OCI-LY7 (cell line): Measurements from ENCODE around the gene LSS. TPM values are rescaled to one million over a fixed set of nuclear protein-coding genes. Genes with fewer than 3 reads are reported as not detected.

Experiments
- BruUV-seq: library from RNA; stranded (reverse); fragments of 400-500 nt; replicated peaks from 2 replicates; lab custom pipeline; 2021; lab: Mats Ljungman, UMichigan
- CTCF ChIA-PET: fragments of 300-600 bp; sonication (Branson Sonifier 250); formaldehyde crosslinking; loops from one replicate; lab custom pipeline; 2022; ENCODE audit warnings: antibody characterized with exemption; ENCODE audit not compliant: unreplicated experiment; lab: Charles Lee
- POLR2A ChIA-PET: fragments of 300-600 bp; sonication (Branson Sonifier 250); formaldehyde crosslinking; loops from one replicate; lab custom pipeline; 2022; ENCODE audit warnings: antibody characterized with exemption; lab: Charles Lee
- DNase-seq: peaks from one replicate; pipeline ENCODE4 v3.0.0-alpha.2; 2015; ENCODE audit warnings: low spot score
- H2AFZ ChIP-seq: fragments of 200-600 bp; sonication (generic), shearing (Covaris generic); 2 replicates; pipeline ENCODE4 v1.6.1; 2014; ENCODE audit warnings: mild to moderate bottlenecking, antibody characterized with exemption, low read length, moderate library complexity
- H3K27ac ChIP-seq: fragments of 200-600 bp; sonication (generic); 2 replicates; pipeline ENCODE4 v1.5.1; 2014; ENCODE audit warnings: mixed run types, low read depth, mild to moderate bottlenecking, moderate library complexity, low read length, inconsistent platforms; ENCODE audit not compliant: poor library complexity, severe bottlenecking
- H3K36me3 ChIP-seq: fragments of 200-600 bp; sonication (generic); 2 replicates; pipeline ENCODE4 v1.6.1; 2014; ENCODE audit warnings: mild to moderate bottlenecking, antibody characterized with exemption, low read length, moderate library complexity, mixed read lengths; ENCODE audit not compliant: insufficient read depth
- H3K4me1 ChIP-seq: fragments of 200-600 bp; sonication (generic); 2 replicates; pipeline ENCODE4 v1.5.1; 2014; ENCODE audit warnings: mild to moderate bottlenecking, low read length; ENCODE audit not compliant: insufficient read depth, poor library complexity, severe bottlenecking
- H3K4me2 ChIP-seq: fragments of 200-600 bp; sonication (generic); 2 replicates; pipeline ENCODE4 v1.6.1; 2014; ENCODE audit warnings: mild to moderate bottlenecking, low read length
- H3K4me3 ChIP-seq: fragments of 200-600 bp; sonication (generic); 2 replicates; pipeline ENCODE4 v1.5.1; 2014; ENCODE audit warnings: mild to moderate bottlenecking, low read depth, low read length; ENCODE audit not compliant: poor library complexity, severe bottlenecking
- H3K79me2 ChIP-seq: fragments of 200-600 bp; sonication (generic); 2 replicates; pipeline ENCODE4 v1.6.1; 2016; ENCODE audit warnings: low read depth, mild to moderate bottlenecking, low read length, moderate library complexity, mixed read lengths; ENCODE audit not compliant: insufficient read depth
- H3K9me2 ChIP-seq: fragments of 200-600 bp; sonication (generic); 2 replicates; pipeline ENCODE4 v1.6.1; 2016; ENCODE audit warnings: mild to moderate bottlenecking, low read length, mixed read lengths; ENCODE audit not compliant: insufficient read depth
- H3K9me3 ChIP-seq: fragments of 200-600 bp; sonication (generic); 2 replicates; pipeline ENCODE4 v1.6.1; 2014; ENCODE audit warnings: mild to moderate bottlenecking, mixed run types, low read length, mixed read lengths
- H4K20me1 ChIP-seq: fragments of 200-600 bp; sonication (generic); 2 replicates; pipeline ENCODE4 v1.6.1; 2014; ENCODE audit warnings: mild to moderate bottlenecking, antibody characterized with exemption, low read length, moderate library complexity, mixed read lengths; ENCODE audit not compliant: insufficient read depth
- EZH2phosphoT487 ChIP-seq: fragments of 200-600 bp; sonication (generic); IDR thresholded peaks from 2 replicates; pipeline ENCODE4 v1.6.1; 2018; ENCODE audit warnings: low read depth, borderline replicate concordance, mild to moderate bottlenecking, mixed run types, antibody characterized with exemption, low read length, moderate library complexity, mixed read lengths
- intact Hi-C: fragments of 100-400 bp; cut with micrococcal nuclease; formaldehyde crosslinking; loops from one replicate; pipeline ENCODE4 v1.10.0; 2022; ENCODE audit not compliant: unreplicated experiment
- total RNA-seq, 2 experiments: library from RNA; depleted of rRNA in 1 of 2; stranded (reverse); fragments of >200 nt in 1 of 2; shearing (Covaris generic) in 1 of 2; gene quantifications; 2 replicates each; pipeline ENCODE4 v1.2.3, GENCODE V29; 2014 to 2022
- TF ChIP-seq, protein P1 (sequence below): fragments of 200-600 bp; sonication (generic); conservative IDR thresholded peaks from 2 replicates; pipeline ENCODE4 v1.5.1; 2014; ENCODE audit warnings: mild to moderate bottlenecking, antibody characterized with exemption, low read length, moderate library complexity, mixed read lengths

The LSS gene
- total RNA-seq, 2 experiments from 2014 or later: 45.4 to 137 TPM

DNA sequence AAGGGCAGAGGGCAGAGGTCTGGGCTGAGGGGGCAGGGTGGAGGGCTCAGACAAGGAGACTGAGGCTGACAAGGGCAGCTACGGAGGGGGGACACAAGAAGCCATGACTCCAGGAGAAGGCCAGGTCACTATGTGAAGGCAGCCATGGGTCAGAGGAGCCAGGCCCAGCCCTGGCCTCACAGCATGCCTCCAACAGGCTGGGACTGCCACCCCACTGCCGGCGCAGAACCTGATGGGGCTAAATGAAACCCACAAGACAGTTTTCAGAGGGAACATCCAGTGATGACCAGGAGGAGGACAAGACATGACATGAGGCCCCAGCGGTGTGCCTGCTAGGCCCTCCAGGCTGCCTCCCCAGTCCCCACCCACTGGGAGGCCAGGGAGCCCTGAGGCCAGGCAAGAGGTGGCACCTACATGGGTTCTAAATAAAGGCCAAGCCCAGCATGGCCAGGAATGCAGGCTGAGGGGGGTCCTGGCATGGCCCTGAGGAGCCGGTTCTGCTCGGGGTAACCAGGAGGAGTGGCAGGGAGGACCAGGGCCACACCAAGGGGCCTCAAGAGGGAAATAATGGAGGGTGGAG, 27.3 kb upstream of the LSS start:
- Histone ChIP-seq H4K20me1 (no peaks in the 10 kb centered on the region), H3K4me3 (no peak overlapping the region), H3K79me2 (no peaks in the 10 kb centered on the region), H3K4me1 (peaks cover 27% of the 10 kb centered on the region), H3K27ac (no peak overlapping the region), H3K36me3 (peaks cover 87% of the 10 kb centered on the region), H3K4me2 (no peak overlapping the region), H3K9me2 (no peaks in the 10 kb centered on the region), H3K9me3 (no peaks in the 10 kb centered on the region), H2AFZ (no peak overlapping the region)
- intact Hi-C loops: no loop called here
- DNase-seq: no peak
- TF ChIP-seq EZH2phosphoT487: no peak
- TF ChIP-seq, protein P1, sequence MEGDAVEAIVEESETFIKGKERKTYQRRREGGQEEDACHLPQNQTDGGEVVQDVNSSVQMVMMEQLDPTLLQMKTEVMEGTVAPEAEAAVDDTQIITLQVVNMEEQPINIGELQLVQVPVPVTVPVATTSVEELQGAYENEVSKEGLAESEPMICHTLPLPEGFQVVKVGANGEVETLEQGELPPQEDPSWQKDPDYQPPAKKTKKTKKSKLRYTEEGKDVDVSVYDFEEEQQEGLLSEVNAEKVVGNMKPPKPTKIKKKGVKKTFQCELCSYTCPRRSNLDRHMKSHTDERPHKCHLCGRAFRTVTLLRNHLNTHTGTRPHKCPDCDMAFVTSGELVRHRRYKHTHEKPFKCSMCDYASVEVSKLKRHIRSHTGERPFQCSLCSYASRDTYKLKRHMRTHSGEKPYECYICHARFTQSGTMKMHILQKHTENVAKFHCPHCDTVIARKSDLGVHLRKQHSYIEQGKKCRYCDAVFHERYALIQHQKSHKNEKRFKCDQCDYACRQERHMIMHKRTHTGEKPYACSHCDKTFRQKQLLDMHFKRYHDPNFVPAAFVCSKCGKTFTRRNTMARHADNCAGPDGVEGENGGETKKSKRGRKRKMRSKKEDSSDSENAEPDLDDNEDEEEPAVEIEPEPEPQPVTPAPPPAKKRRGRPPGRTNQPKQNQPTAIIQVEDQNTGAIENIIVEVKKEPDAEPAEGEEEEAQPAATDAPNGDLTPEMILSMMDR: no peak
- ChIA-PET POLR2A (no interaction called here), CTCF (no interaction called here)
- BruUV-seq: no TSS peak

- ChIA-PET POLR2A (no interaction called here), CTCF (no interaction called here)
- TF ChIP-seq, protein P1: no peak
- TF ChIP-seq EZH2phosphoT487: no peak
- no peaks in the 10 kb centered on the region for H3K9me2 ChIP-seq
- intact Hi-C loops: no loop called here
- H3K27ac ChIP-seq: no peak overlapping the region
- no peak for DNase-seq
- H3K36me3 ChIP-seq: peaks cover 87% of the 10 kb centered on the region
- no peak overlapping the region for H3K4me2 ChIP-seq
- no peaks in the 10 kb centered on the region for H4K20me1 ChIP-seq
- BruUV-seq: no TSS peak
- H3K4me3 ChIP-seq: no peak overlapping the region
- H2AFZ ChIP-seq: no peak overlapping the region
- H3K9me3 ChIP-seq: no peaks in the 10 kb centered on the region
- H3K79me2 ChIP-seq: no peaks in the 10 kb centered on the region
- peaks cover 33% of the 10 kb centered on the region for H3K4me1 ChIP-seq
Measured at GRCh38 chr21:46255166-46255565, 26.6 kb upstream of the LSS start.

DNA sequence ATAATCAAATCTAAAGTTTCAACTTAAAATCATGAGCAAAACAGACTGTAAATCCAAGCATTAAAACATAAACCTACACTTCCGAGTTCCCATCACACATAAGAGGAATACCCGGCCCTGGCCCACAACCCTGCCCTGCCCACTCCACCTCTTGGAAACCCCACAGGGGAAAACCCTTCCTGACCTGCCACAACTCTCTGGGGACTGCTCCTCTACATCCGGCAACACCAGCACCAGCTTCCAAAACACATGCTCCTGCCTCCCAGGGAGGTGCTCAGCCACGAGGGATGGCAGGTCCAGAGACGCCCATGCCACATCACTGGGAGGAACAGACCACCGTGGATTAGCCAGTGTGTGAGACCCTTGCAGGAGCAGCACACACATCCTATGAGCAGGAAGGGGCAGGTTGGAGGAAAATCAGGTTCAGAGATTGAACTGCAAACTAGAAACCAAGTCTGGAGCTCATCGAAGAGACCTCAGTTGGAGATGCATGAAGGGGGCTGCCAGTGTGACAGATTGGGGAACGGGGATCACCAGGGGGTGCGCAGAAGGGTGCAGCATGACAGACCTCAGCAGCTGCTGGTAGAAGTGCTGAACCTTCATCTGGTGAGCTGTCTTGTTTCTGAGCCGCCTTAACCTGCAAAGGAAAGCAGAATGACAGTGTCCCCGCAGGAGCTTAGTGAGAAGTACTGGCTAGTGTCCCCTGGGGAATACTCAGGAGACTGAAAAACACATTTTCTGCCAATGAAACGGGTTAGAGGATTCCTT, 25.8 kb upstream of the LSS start:
- peak overlapping the region; percentile 9 for H3K4me3 ChIP-seq
- ChIA-PET POLR2A (interaction anchor here (0.9 kb wide), 1 partner anchor 103 kb away, joined by 4 read pairs; no protein-coding TSS in a partner anchor), CTCF (no interaction called here)
- TF ChIP-seq, protein P1: no peak
- TF ChIP-seq EZH2phosphoT487: no peak
- no peaks in the 10 kb centered on the region for H3K9me3 ChIP-seq
- 0 out of 2 replicates have a peak overlapping the region, but pooled peaks have one; percentile 7 for H3K4me2 ChIP-seq
- intact Hi-C loops: no loop called here
- no TSS peak for BruUV-seq
- peaks cover 40% of the 10 kb centered on the region for H3K4me1 ChIP-seq
- H3K36me3 ChIP-seq: peaks cover 91% of the 10 kb centered on the region
- no peaks in the 10 kb centered on the region for H3K9me2 ChIP-seq
- peak; percentile 22 for DNase-seq
- H2AFZ ChIP-seq: no peak overlapping the region
- H3K79me2 ChIP-seq: no peaks in the 10 kb centered on the region
- peak overlapping the region; percentile 47 for H3K27ac ChIP-seq
- no peaks in the 10 kb centered on the region for H4K20me1 ChIP-seq
